ENCODE measurements around the gene GGT5. TPM values are rescaled to one million over a fixed set of nuclear protein-coding genes. Genes with fewer than 3 reads are reported as not detected.

Gene GGT5
- total RNA-seq, 1 experiment from 2014 or later, result 0.28 TPM

GRCh38 chr22:24191381-24191841 is 53.5 kb downstream of the GGT5 start:
- H3K4me3 Mint-ChIP-seq (ENCODE audit: low read depth, unreplicated experiment), result no peak overlapping the region
- CTCF ChIA-PET, result no interaction called here
- TF ChIP-seq CTCF (IDR thresholded peaks at IDR 0.05; ENCODE audit: unreplicated experiment), result peak; percentile 20
- H3K27me3 Mint-ChIP-seq (ENCODE audit: unreplicated experiment), result no peaks in the 10 kb centered on the region
- no peaks in the 10 kb centered on the region for H3K9me3 Mint-ChIP-seq (ENCODE audit: low read depth, unreplicated experiment)
- DNase-seq, result no peak
- no peak overlapping the region for H3K27ac Mint-ChIP-seq (ENCODE audit: unreplicated experiment)
- intact Hi-C loops (cut with micrococcal nuclease; ENCODE audit: unreplicated experiment), result no loop called here
- peaks cover 38% of the 10 kb centered on the region for H3K4me1 Mint-ChIP-seq (ENCODE audit: low read depth, unreplicated experiment)
- peaks cover 6% of the 10 kb centered on the region for H3K36me3 Mint-ChIP-seq (ENCODE audit: insufficient read depth, unreplicated experiment)
- no TSS peak for BruUV-seq (replicated peaks)

GRCh38 chr22:24190596-24191208 is 54.2 kb downstream of the GGT5 start:
- peaks cover 6% of the 10 kb centered on the region for H3K36me3 Mint-ChIP-seq (ENCODE audit: insufficient read depth, unreplicated experiment)
- TF ChIP-seq CTCF (IDR thresholded peaks at IDR 0.05; ENCODE audit: unreplicated experiment), result no peak
- peak overlapping the region; percentile 43 for H3K27ac Mint-ChIP-seq (ENCODE audit: unreplicated experiment)
- intact Hi-C loops (cut with micrococcal nuclease; ENCODE audit: unreplicated experiment), result no loop called here
- no TSS peak for BruUV-seq (replicated peaks)
- no peaks in the 10 kb centered on the region for H3K27me3 Mint-ChIP-seq (ENCODE audit: unreplicated experiment)
- H3K9me3 Mint-ChIP-seq (ENCODE audit: low read depth, unreplicated experiment), result no peaks in the 10 kb centered on the region
- H3K4me3 Mint-ChIP-seq (ENCODE audit: low read depth, unreplicated experiment), result no peak overlapping the region
- H3K4me1 Mint-ChIP-seq (ENCODE audit: low read depth, unreplicated experiment), result peaks cover 31% of the 10 kb centered on the region
- CTCF ChIA-PET, result interaction anchor here (0.7 to 3.3 kb wide), 8 partner anchors 7 to 331 kb away, joined by 3 to 59 read pairs (median 4); no protein-coding TSS in a partner anchor
- no peak for DNase-seq

- no peak for DNase-seq
- peaks cover 6% of the 10 kb centered on the region for H3K36me3 Mint-ChIP-seq (ENCODE audit: insufficient read depth, unreplicated experiment)
- no peaks in the 10 kb centered on the region for H3K27me3 Mint-ChIP-seq (ENCODE audit: unreplicated experiment)
- no TSS peak for BruUV-seq (replicated peaks)
- intact Hi-C loops (cut with micrococcal nuclease; ENCODE audit: unreplicated experiment), result no loop called here
- no peaks in the 10 kb centered on the region for H3K9me3 Mint-ChIP-seq (ENCODE audit: low read depth, unreplicated experiment)
- CTCF ChIA-PET, result interaction anchor here (0.7 to 3.3 kb wide), 9 partner anchors 8 to 331 kb away, joined by 3 to 59 read pairs (median 5); no protein-coding TSS in a partner anchor
- no peak for TF ChIP-seq CTCF (IDR thresholded peaks at IDR 0.05; ENCODE audit: unreplicated experiment)
- no peak overlapping the region for H3K4me3 Mint-ChIP-seq (ENCODE audit: low read depth, unreplicated experiment)
- peaks cover 27% of the 10 kb centered on the region for H3K4me1 Mint-ChIP-seq (ENCODE audit: low read depth, unreplicated experiment)
- peak overlapping the region; percentile 43 for H3K27ac Mint-ChIP-seq (ENCODE audit: unreplicated experiment)
Measured at GRCh38 chr22:24190159-24190540, 54.7 kb downstream of the GGT5 start.

- DNase-seq, result peak; percentile 89
- Mint-ChIP-seq H3K27ac (ENCODE audit: unreplicated experiment) (peak overlapping the region; percentile 61), H3K27me3 (ENCODE audit: unreplicated experiment) (no peaks in the 10 kb centered on the region), H3K9me3 (ENCODE audit: low read depth, unreplicated experiment) (no peaks in the 10 kb centered on the region), H3K4me1 (ENCODE audit: low read depth, unreplicated experiment) (peaks cover 27% of the 10 kb centered on the region), H3K4me3 (ENCODE audit: low read depth, unreplicated experiment) (peak overlapping the region; percentile 13), H3K36me3 (ENCODE audit: insufficient read depth, unreplicated experiment) (peaks cover 6% of the 10 kb centered on the region)
- peak; percentile 92 for TF ChIP-seq CTCF (IDR thresholded peaks at IDR 0.05; ENCODE audit: unreplicated experiment)
- intact Hi-C loops (cut with micrococcal nuclease; ENCODE audit: unreplicated experiment), result loop anchor here (2.0 to 10.0 kb wide), 2 partner anchors 57 to 205 kb away; partner anchors contain the start of gene GSTT2
- BruUV-seq (replicated peaks), result no TSS peak
- CTCF ChIA-PET, result interaction anchor here (0.6 to 3.3 kb wide), 12 partner anchors 9 to 332 kb away, joined by 3 to 59 read pairs (median 4); no protein-coding TSS in a partner anchor
Measured at GRCh38 chr22:24189249-24190158, 55.4 kb downstream of the GGT5 start.
